ENCODE data around the gene KATNAL1.

KATNAL1 gene

DNA sequence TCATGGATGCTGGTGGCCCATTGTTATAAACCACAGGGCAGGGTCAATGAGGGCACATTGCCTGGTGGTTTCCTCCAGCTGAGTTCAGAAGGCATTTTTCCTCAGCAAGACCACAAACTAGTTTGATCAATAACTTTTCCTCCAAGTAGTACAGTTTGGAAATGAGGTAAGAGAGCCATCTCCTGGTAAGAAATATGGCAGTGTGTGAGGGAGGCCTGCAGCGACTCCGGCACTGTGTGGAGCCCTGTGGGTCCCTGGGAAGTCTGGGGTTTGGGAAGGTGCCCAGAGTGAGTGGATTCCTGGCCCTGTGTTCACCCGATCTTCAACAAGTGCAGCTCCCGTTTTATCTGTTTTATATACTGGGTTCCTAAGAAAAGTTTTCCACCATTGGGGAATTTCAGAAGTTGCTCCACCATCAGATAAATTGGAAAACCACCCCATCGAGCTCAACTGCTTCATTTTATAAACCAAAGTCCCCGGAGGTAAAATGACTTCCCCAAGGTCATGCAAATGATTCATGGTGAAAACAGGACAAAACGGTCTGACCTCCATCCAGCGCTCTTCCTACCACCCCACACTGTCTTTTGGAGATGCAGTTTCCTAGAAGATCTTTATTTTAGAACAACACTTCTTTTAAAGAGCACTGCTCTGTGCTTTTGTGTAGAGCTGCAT, 148.4 kb downstream of the KATNAL1 start:
- no peak for DNase-seq

DNA sequence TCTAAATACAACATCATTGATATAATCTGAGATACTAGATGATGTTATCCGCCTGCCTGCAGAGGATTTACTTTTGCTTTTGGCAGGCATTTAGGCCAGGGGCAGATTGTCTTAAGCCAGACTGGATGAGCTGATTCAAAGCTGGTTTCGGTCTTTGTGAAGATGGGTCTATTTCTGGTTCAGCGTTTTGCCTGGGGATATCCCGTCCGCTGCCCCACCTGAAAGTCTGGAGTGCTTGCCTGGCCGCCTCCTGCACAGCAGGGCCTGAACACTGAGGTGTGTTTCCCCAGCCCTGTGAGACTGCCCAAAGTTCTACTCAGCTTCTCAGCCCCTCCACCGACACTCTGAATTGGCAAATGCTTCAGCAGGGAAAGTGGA, 149.7 kb downstream of the KATNAL1 start:
- no peak for DNase-seq

DNA sequence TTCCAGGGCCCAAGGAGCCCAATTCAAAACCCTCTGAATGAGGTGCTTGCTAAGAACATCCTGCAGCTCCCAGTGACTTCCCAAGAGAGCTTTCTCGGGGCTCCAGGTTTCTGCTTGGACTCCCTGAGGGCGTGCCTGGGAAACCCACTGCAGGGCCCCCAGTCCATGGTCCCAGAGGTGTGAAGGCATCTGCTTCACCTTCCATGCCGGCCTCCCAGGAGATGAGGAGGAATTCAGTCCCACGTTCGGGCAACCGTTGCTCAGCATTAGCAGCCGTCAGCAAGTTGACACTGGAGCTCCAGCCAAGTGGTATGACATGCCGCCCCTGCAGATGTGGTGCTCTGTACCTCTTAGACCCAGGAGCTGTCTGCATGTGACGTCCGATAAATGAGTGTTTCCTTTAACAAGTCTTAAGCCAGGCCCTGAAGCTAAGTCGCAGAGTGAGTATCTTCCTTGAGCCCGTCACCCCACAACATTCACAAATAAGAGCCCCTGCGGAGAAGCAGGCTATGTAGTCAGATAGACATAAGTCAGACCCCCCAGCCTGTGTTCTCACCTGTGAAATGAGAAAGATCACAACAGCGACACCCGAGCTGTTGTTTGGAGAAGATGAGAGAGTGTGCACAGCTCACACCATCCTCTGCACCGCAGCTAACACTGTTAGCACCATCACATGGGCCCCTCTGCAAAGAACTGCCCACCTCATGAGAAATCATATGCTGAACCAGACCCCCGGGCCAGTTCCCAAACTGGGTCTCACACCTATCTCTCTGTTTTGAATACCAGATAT, 150.3 kb downstream of the KATNAL1 start:
- no peak for DNase-seq

DNA sequence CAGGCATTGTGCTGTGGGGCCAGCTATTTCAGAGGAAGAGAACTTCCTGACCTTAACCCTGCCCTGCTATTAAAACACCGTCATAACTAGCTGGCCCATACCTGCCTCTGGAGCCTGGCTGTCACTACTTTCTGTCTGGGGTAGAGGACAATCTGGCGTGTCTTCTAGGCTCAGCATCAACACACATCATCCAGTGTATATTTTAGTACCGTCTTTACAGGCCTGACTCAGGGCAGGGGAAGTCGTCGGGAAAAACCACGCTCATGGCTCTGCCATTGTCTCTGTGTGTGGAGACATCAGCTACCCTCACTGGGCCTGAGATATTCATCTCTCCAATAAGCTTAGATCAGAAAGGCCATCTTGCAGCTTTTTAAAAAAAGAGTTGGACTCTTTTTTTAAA, 151.1 kb downstream of the KATNAL1 start:
- DNase-seq, result no peak

DNA sequence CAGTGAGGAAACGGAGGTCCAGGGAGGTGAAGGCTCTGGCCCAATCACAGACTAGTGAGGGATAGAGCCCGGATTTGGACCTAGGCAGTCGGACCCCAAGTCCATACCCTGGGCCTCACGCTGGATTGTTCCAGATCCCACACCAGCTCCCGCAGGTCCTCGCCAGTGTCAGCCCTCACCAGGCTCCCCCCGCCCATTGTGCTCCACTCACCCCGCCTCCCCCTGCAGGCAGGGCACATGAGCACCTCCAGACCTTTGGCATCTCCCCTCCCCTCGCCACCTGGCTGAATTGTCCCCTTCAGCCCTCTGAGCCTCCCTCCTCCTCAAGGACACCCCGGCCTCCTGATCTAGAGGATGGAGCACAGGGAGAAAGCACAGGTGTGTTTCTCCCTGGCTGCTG, 152.4 kb downstream of the KATNAL1 start:
- DNase-seq, result no peak

DNA sequence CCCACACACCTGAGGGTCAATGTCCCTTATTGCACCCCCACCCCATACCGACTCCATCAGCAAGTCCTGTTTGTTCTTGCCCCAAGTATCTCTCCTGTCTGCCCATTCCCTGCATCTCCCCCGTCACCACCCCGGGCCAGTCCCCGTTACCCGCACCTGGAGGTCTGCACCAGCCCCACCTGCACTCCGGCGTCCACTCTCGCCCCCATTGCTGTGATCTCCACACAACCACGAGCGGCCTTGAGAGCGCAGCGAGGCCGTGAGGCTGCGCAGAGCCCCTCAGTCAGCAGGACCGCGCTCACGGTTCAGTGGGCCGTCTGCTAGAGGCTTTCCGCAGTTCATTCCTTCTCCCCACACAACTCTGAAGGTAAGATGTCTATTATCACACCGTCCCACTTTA, 152.8 kb downstream of the KATNAL1 start:
- no peak for DNase-seq

DNA sequence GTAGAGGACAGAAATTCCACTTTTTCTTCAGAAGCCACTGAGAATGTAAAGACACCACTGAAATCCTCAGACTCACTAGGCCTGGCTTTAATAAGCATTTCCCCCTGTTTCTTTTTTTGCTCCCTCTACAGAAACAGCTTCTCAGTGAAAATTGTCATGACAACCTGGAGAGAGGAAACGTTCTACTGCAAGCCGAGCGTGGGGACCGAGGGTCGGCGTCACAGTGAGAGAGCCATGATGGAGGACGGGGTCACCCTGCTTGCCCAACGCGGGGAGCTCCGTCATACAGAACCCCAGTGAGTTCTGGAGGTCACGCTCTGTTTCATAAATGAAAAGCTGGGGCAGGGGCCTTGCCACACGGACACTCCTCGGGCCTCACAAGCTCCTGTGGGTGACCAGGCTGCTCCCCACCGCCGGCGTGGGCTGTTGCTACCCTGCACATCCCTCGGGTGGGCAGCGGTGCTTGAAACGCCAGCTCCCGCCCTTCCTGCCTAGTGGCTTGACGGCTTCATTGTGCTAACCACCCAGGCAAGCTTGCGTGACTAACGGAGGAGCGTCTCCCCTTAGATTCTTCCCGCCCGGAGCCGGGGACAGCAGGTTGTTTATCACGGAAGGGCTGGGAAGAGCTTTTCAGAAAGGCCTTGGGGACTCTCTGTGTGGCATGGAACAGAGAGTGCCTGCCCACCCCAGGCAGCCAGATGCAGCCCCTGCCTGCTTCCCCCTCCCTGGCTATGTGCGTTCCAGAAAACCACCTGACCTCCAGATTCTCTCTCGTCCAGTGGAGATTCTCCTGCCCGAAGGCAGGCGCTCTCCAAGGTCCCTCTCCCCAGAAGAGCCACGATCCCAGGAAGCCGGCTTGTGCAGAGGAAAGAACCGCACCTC, 153.6 kb downstream of the KATNAL1 start:
- DNase-seq, result no peak

Measured in COR-L47 (cell line).